ES-I3 (cell line): Measurements from ENCODE around the gene LAYN.

Experiments
- H3K36me3 ChIP-seq: 2 replicates; pipeline ENCODE4 v1.6.1; 2013; ENCODE audit warnings: mild to moderate bottlenecking, low read length, control low read depth, moderate library complexity; ENCODE audit not compliant: insufficient read depth
- H3K4me1 ChIP-seq: 2 replicates; pipeline ENCODE4 v1.6.1; 2013; ENCODE audit warnings: mild to moderate bottlenecking, control low read depth, low read length; ENCODE audit not compliant: insufficient read depth
- H3K9ac ChIP-seq: 2 replicates; pipeline ENCODE4 v1.6.1; 2013; ENCODE audit warnings: low read depth, mild to moderate bottlenecking, low read length, moderate library complexity
- H3K9me3 ChIP-seq: 2 replicates; pipeline ENCODE4 v1.6.1; 2013; ENCODE audit warnings: mild to moderate bottlenecking, low read length, moderate library complexity; ENCODE audit not compliant: control insufficient read depth, insufficient read depth

The LAYN gene

DNA sequence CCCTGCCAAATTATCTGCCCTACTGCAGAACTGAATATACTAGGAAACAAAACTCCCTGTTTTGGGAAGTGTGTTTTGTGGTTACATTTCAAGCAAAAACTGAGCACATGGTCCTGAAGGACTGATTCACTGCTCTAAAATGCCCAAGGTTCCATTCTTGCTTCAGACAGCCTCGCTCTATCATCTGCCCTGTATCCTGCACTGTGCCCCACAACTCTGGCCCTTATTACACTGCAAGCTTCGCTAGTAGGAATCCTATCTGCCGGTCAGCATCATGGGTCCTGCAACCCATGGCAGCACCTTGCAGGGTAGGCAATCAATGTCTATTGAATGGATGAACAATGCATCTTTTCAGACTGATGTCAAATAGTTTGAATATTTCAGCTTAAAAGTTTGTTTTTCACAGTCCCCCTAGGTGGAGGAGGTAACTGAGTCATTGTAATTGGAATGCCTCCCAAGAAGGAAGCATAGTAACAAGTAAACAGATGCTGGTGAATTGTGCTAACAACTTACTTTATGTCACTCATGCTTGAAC, 21.3 kb downstream of the LAYN start:
- H3K9me3 ChIP-seq: no peaks in the 10 kb centered on the region
- H3K9ac ChIP-seq: no peak overlapping the region
- H3K4me1 ChIP-seq: peaks cover 28% of the 10 kb centered on the region
- no peaks in the 10 kb centered on the region for H3K36me3 ChIP-seq

DNA sequence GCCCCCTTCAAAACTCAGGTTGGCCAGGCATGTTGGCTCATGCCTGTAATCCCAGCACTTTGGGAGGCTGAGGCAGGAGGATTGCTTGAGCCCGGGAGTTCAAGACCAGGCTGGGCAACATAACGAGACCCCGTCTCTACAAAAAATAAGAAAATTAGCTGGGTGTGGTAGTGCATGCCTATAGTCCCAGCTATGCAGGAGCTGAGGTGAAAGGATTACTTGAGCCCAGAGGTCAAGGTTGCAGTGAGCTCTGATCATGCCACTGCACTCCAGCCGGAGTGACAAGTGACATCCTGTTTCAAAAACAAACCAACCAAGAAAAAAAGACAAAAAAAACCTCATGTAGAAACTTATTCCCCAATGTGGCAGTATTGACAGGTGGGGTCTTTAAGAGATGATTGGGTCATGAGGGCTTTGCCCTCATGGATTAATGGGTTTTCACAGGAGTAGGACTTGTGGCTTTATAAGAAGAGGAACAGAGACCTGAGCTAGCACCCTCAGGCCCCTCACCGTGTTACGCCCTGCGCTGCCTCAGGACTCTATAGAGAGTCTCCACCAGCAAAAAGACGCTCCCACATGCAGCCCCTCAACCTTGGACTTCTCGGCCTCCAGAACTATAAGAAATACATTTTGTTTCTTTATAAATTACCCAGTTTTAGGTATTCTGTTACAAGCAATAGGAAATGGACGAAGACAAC, 22.3 kb downstream of the LAYN start:
- no peaks in the 10 kb centered on the region for H3K36me3 ChIP-seq
- no peak overlapping the region for H3K9ac ChIP-seq

DNA sequence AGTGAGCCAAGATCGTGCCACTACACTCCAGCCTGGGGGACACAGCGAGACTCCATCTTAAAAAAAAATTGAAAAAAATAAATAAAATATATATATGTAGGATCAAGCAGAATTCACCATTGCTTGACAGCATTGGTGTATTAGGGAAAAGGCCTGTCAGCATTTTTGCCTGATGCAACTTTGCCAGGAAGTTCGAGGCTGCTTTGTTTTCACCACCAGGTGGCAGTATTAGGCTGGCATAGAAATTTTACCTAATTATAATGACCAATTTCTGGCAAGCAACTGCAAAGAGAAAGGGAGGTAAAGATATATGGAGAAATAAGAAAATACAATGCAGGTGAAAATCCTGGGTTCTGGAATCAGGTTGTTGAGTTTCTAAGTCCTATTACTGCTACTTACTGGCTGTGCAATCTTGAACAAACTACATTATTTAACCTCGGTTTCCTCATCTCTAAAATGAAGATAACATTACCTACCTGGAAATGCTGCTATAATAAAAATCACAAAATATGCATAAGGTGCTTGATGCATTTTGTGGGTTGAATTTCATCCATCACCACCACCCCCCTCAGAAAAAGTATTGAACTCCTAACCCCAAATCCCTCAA, 24.7 kb downstream of the LAYN start:
- Histone ChIP-seq H3K4me1 (peaks cover 28% of the 10 kb centered on the region), H3K9me3 (no peaks in the 10 kb centered on the region), H3K9ac (no peak overlapping the region), H3K36me3 (no peaks in the 10 kb centered on the region)

More for the DNA sequence above, 22.3 kb downstream of the LAYN start:
- peaks cover 28% of the 10 kb centered on the region for H3K4me1 ChIP-seq
- H3K9me3 ChIP-seq: no peaks in the 10 kb centered on the region

DNA sequence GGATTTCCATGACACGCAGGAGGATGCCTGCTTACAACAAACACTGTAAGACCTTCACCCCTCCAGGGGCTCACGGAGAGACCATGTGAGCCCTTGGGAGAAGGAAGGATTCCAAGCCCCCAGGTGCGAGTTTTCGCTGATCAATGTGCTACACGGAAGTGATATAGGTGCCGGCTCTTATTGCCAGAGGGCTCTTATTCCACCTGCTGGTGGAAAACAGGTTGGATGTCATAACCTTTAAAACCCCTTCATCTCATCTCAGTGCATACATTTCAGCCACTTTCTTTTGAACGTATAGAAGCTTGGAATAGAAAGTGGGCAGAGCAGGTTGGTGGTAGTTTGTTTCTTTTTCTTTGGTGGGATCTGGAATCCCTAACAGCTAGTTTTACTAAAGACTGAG, 25.8 kb downstream of the LAYN start:
- Histone ChIP-seq H3K9ac (no peak overlapping the region), H3K4me1 (peaks cover 28% of the 10 kb centered on the region), H3K9me3 (no peaks in the 10 kb centered on the region)

DNA sequence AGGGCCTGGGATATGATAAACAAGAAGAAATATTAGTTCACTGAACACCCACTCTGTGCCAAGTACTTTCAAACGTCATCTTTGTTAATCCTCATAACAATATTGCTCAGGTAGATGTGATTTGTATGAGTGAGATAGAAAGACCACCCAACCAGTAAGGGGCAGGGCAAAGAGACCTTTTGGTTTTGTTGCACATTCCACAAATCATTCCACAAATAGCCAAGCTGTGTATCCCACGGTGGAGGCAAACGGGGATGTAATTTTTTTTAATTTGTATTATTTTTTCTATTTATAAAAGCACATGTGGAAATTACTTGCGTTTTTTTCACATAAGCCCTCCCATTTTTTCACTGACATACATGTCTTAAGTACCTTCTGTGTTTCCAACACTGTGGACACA, 29.0 kb downstream of the LAYN start:
- Histone ChIP-seq H3K9me3 (no peaks in the 10 kb centered on the region), H3K4me1 (no peaks in the 10 kb centered on the region; the same call in 1 of the 2 replicates), H3K9ac (no peak overlapping the region), H3K36me3 (no peaks in the 10 kb centered on the region)

More for the DNA sequence above, 25.8 kb downstream of the LAYN start:
- H3K36me3 ChIP-seq: no peaks in the 10 kb centered on the region

DNA sequence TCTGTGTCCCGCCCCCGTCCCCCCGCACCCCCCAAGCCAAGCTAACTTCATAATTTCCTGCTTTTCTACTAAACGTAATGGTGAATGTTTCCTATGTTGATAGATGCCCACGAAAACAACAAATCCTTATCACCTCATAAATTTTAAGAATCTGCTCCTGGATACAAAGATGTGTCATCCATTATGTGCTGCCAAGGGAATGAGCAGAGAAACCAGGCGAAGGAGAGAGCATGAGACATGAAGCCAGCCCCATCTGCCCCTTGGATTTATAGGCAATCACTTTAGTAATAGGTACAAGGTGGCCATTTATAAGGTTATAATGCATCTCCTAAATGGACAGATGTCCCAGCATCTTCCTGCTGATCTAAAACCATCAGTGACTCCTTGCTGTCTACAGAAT, 30.3 kb downstream of the LAYN start:
- no peaks in the 10 kb centered on the region; the same call in 1 of the 2 replicates for H3K4me1 ChIP-seq
- H3K9me3 ChIP-seq: no peaks in the 10 kb centered on the region
- H3K36me3 ChIP-seq: no peaks in the 10 kb centered on the region
- H3K9ac ChIP-seq: no peak overlapping the region

DNA sequence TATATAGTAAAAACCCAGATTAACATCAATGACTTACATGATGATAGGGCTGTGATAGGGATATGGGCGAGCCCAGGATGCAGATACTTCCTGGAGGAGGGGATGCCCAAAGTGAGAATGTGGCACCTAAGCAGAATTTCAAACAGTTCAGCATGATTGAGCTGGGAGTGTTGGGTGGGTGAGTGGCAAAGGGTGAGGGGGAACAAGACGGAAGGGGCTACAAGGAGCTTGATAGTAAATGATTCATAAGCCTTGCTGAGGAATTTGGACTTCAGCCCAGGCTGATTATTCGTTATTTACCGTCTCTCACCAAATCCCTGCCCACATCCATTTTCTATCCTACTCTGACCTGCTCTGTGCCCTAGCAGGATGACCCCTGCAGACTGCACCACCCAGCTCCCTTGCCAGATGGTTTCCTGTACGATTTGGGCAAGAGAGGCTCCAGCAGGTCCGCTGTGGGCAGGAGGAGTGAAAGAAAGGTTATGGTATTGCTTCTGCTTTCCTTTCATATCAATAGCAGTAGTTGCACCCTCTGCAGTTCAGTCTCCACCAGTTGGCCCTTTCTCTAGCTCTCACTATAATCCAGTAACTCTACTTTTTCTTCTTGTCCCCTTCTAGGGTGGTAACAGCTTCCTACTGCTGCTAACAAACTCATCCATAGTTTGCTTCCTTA, 31.4 kb downstream of the LAYN start:
- Histone ChIP-seq H3K9me3 (no peaks in the 10 kb centered on the region), H3K9ac (no peak overlapping the region), H3K4me1 (no peaks in the 10 kb centered on the region; the same call in 1 of the 2 replicates), H3K36me3 (no peaks in the 10 kb centered on the region)

DNA sequence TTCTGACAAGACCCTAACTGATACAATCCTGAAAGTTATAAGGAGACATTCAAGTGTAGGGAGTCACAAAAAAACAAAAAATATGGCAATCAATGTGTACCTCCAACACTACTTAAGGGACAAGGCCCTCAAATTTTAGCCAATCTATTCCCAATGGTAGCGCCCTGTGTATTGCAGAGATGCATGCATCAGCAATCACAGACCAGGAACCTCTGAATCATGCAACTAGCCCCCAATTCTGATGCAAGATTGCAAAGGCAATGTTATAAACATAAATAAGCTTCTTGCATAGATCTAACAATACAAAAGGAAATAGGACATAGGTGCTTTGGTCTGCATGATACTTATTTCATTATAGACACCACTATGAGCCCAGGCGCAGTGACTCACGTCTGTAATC, 32.1 kb downstream of the LAYN start:
- Histone ChIP-seq H3K9ac (no peak overlapping the region), H3K9me3 (no peaks in the 10 kb centered on the region), H3K4me1 (no peaks in the 10 kb centered on the region)

DNA sequence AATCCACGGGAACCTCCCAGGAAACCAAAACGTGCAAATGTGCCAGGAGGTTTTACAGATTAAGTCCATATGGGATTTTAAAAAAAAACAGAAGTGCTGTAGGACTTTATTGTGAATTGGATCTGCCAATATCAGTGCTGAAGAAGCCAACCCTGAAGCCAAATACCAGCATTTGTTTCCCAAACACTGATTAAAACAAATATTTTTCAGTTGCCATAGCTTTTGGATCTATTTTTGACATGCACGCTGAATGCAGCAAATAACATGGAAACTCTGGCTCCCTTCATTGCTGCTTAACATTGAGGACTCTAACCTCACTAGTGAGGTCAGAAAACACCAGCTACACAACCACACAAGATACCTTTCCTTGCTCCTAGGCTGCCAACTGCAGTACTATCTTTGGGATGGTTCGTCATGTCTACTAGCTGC, 33.3 kb downstream of the LAYN start:
- Histone ChIP-seq H3K9ac (no peak overlapping the region), H3K4me1 (no peaks in the 10 kb centered on the region), H3K36me3 (no peaks in the 10 kb centered on the region), H3K9me3 (no peaks in the 10 kb centered on the region)

More for the DNA sequence above, 32.1 kb downstream of the LAYN start:
- no peaks in the 10 kb centered on the region for H3K36me3 ChIP-seq

DNA sequence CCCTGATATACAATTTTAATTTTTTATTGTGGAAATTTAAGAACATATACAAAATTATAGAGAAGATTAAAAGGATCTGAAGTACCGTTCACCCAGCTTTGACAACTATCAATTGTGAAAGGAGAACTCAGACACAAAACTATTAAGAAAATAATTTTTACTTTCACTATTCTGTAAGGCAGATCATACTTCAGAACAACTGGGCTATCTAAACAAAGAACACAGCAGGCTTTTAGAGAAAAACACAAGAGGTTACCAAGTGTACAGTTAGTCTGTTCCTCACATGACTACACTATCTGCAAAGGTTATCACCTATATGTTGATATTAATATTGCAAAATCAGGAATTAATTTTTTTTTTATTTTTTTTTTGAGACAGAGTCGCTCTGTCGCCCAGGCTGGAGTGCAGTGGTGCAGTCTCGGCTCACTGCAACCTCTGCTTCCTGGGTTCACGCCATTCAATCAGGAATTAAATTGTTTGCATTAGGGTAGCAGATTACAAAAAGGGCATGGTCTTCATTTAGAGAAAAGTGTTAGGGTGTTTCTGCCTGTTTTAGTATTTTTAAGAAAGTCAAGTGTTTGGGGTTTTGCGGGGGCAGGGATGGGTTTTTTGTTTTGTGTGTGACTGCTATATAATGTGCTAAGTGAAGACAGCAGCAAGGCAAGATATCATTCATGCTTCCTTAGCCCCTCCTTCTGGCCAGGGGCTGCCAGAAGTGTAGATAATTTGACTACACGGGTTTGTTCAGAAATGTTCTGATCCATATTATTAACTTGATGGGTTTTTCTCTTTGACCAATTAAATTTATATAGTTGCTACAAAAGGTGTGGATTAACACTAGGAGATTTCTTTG, 34.1 kb downstream of the LAYN start:
- no peaks in the 10 kb centered on the region for H3K9me3 ChIP-seq
- no peak overlapping the region for H3K9ac ChIP-seq
- no peaks in the 10 kb centered on the region for H3K36me3 ChIP-seq
- no peaks in the 10 kb centered on the region for H3K4me1 ChIP-seq

DNA sequence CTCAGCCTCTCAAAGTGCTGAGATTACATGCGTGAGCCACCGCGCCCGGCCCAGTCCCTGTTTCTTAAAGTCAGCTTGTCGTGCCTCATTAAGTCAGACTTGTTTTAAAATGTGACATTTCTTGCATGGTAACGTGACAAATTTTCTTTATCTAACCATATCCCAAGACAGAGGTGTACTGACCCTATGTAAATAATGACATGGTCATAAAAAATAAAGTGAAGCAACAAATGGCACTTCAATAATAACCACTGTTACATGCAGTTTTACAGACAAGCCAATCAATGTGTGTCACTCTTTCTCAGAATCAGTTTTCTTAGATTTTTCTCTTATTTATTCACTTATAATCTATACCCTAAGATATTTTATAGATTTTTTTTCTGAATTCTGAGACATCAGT, 35.2 kb downstream of the LAYN start:
- Histone ChIP-seq H3K9ac (no peak overlapping the region), H3K9me3 (no peaks in the 10 kb centered on the region)

DNA sequence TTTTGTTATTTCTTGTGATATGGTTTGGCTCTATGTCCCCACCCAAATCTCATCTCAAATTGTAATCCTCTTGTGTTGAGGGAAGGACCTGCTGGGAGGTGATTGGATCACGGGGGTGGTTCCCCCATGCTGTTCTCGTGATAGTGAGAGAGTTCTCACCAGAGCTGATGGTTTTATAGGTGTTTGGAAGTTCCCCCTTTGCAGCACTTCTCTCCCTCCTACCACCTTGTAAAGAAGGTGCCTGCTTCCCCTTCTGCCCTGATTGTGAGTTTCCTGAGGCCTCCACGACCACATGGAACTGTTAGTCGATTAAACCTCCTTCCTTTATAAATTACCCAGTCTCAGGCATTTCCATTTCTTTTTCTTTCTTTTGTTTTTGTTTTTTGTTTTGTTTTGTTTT, 37.3 kb downstream of the LAYN start:
- Histone ChIP-seq H3K36me3 (no peaks in the 10 kb centered on the region), H3K9me3 (no peaks in the 10 kb centered on the region), H3K9ac (no peak overlapping the region), H3K4me1 (no peaks in the 10 kb centered on the region)

More for the DNA sequence above, 35.2 kb downstream of the LAYN start:
- Histone ChIP-seq H3K4me1 (no peaks in the 10 kb centered on the region), H3K36me3 (no peaks in the 10 kb centered on the region)

DNA sequence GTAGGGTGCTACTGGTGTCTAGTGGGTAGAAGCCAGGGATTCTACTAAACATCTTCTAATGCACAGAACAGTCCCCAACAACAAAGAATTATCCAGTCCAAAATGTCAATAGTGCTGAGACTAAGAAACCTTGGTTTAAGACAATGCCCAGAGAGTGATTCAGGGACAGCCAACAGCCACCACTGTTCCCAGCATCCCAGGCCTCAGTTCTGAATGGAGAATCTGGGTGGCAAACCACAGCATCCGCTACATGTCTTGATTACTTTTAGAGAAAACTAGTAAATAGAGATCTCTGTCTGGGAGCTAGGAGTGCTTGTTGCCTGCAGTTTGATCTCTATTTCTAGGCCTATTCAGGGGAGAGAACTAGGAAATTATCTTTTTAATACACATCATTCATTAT, 40.8 kb downstream of the LAYN start:
- H3K36me3 ChIP-seq: no peaks in the 10 kb centered on the region
- no peak overlapping the region for H3K9ac ChIP-seq
- H3K4me1 ChIP-seq: no peaks in the 10 kb centered on the region

DNA sequence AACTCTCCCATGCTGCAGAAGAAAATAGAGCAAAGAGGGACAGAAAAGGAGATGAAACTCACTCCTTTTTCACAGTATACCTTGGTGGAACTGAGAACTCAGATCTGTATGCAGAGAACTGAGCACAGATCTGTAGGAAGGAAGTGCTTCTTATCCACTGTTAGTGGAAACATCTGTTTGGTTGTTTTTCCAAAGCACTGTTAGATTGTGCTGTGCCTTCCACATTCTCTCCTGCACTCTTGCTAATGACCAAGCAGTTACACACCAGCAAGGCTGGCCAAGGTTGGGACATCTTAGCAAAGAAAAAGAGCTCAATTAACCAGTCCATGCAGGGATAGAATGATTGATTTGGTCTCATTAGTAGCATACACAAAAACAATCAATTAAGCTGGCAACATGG, 41.6 kb downstream of the LAYN start:
- no peaks in the 10 kb centered on the region for H3K36me3 ChIP-seq
- H3K4me1 ChIP-seq: no peaks in the 10 kb centered on the region
- H3K9me3 ChIP-seq: no peaks in the 10 kb centered on the region
- H3K9ac ChIP-seq: no peak overlapping the region

More for the DNA sequence above, 40.8 kb downstream of the LAYN start:
- no peaks in the 10 kb centered on the region for H3K9me3 ChIP-seq
